Measurements from ENCODE around the gene CENPP.

DNA sequence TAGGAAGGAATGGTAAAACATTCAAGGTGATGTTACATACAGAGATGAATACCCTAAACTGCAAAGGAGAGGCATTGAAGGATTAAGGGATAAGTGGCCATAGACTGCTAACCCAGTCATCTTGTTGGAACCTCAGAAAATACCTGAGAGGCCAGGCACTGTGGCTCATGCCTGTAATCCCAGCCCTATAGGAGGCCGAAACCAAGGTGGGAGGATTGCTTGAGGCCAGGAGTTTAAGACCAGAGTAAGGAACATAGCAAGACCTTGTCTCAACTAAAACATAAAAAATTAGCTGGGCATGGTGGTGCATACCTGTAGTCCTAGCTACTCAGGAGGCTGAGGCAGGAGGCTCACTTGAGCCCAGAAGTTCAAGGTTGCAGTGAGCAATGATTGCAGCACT, 199.1 kb downstream of the CENPP start:
- TF ChIP-seq CTCF (IDR thresholded peaks at IDR 0.05; ENCODE audit: low read depth, low read length, missing input control): no peak
- TF ChIP-seq RAD21 (IDR thresholded peaks at IDR 0.05): no peak
- TF ChIP-seq, protein P1, sequence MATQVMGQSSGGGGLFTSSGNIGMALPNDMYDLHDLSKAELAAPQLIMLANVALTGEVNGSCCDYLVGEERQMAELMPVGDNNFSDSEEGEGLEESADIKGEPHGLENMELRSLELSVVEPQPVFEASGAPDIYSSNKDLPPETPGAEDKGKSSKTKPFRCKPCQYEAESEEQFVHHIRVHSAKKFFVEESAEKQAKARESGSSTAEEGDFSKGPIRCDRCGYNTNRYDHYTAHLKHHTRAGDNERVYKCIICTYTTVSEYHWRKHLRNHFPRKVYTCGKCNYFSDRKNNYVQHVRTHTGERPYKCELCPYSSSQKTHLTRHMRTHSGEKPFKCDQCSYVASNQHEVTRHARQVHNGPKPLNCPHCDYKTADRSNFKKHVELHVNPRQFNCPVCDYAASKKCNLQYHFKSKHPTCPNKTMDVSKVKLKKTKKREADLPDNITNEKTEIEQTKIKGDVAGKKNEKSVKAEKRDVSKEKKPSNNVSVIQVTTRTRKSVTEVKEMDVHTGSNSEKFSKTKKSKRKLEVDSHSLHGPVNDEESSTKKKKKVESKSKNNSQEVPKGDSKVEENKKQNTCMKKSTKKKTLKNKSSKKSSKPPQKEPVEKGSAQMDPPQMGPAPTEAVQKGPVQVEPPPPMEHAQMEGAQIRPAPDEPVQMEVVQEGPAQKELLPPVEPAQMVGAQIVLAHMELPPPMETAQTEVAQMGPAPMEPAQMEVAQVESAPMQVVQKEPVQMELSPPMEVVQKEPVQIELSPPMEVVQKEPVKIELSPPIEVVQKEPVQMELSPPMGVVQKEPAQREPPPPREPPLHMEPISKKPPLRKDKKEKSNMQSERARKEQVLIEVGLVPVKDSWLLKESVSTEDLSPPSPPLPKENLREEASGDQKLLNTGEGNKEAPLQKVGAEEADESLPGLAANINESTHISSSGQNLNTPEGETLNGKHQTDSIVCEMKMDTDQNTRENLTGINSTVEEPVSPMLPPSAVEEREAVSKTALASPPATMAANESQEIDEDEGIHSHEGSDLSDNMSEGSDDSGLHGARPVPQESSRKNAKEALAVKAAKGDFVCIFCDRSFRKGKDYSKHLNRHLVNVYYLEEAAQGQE (IDR thresholded peaks at IDR 0.05): no peak
- no peak for TF ChIP-seq JUND (IDR thresholded peaks at IDR 0.05)
- TF ChIP-seq TAF1 (conservative IDR thresholded peaks at IDR 0.05): no peak
- no peak for TF ChIP-seq MAX (IDR thresholded peaks at IDR 0.05)
- no peak for TF ChIP-seq ATF3 (IDR thresholded peaks at IDR 0.05)
